GM19328 (cell line): ENCODE measurements around the gene FLOT2.
"Not testable (repeated sequence)": the region's sequence is repeated elsewhere in the genome, so short reads cannot be mapped to it uniquely, and the experiment has no call there.

ENCODE experiments used
- ATAC-seq: cut with Tn5 transposase; IDR thresholded peaks from one replicate; pipeline ENCODE4 v1.9.1; 2021; ENCODE audit warnings: mild to moderate bottlenecking, moderate library complexity; ENCODE audit not compliant: unreplicated experiment

Gene FLOT2, protein sequence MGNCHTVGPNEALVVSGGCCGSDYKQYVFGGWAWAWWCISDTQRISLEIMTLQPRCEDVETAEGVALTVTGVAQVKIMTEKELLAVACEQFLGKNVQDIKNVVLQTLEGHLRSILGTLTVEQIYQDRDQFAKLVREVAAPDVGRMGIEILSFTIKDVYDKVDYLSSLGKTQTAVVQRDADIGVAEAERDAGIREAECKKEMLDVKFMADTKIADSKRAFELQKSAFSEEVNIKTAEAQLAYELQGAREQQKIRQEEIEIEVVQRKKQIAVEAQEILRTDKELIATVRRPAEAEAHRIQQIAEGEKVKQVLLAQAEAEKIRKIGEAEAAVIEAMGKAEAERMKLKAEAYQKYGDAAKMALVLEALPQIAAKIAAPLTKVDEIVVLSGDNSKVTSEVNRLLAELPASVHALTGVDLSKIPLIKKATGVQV

DNA sequence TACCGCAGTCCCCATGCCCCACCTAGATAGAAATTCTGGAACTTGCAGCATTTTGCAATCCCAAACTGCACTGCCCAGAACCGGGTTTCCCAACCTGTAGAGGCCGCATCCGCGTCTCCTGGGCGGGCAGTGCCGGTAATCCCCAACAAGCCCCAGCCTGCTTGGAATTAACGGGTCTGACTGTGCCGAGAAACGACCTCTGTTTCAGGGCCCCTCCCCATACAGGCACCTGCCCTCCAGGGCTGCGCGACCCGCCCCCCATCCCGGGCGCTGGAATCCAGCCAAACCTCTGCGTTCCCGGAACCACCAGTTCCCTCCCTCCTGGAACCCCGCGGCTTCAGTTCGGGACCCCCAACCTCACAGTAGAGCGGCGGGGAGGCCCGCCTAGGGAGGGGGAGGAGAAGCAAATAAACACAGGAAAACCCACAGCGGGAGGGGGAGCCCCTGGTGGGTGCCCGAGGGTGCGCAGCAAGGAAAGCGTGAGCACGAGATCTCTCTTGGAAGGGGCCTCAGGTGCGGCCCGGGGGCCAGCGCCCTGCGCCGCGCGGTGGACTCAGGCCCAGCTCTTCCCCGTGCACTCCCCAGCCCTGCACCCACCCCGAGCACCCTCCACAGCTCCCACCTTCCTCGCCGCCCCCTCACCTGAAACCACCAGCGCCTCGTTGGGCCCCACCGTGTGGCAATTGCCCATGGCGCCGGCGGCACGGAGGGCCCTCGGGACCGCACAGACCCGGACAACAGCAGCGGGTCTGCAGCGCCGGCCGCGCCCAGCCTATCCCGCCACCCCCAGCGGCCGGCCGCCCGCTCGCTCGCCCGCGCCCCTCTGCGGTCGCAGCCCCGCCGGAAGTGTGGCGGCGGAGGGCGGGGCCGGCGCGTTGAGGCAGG lies at the start of gene FLOT2:
Gene FLOT2 (minus strand): TSS at position 850 of the 885 bp plus-strand sequence. CDS start 159 bp downstream, at position 691.
- no peak for ATAC-seq

- no peak for ATAC-seq
Measured at GRCh38 chr17:28946239-28946638, 48.7 kb upstream of the FLOT2 start.

- no peak for ATAC-seq
Measured at GRCh38 chr17:28944862-28945741, 47.6 kb upstream of the FLOT2 start.

DNA sequence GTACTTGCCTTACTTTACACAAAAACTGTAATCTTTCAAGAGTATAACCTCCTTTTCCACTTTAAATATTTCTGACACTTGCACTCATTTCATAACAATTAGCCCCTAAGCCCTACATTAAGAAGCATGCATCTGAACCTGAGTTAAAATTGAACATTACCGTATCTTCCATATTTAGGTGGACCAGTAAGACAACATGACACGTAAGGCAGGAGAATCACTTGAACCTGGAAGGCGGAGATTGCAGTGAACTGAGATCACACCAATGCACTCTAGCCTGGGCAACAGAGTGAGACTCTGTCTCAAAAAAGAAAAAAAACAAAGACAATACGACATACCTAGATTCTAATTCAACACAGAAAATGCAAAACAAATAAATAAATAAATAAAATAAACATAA lies 46.8 kb upstream of the FLOT2 start:
- no peak for ATAC-seq

- ATAC-seq: no peak
Measured at GRCh38 chr17:28942925-28943324, 45.4 kb upstream of the FLOT2 start.

- ATAC-seq: no peak
Measured at GRCh38 chr17:28941251-28941650, 43.7 kb upstream of the FLOT2 start.

GRCh38 chr17:28940675-28941074 lies 43.1 kb upstream of the FLOT2 start:
- no peak for ATAC-seq

- ATAC-seq: no peak
Measured at GRCh38 chr17:28940142-28940541, 42.6 kb upstream of the FLOT2 start.

DNA sequence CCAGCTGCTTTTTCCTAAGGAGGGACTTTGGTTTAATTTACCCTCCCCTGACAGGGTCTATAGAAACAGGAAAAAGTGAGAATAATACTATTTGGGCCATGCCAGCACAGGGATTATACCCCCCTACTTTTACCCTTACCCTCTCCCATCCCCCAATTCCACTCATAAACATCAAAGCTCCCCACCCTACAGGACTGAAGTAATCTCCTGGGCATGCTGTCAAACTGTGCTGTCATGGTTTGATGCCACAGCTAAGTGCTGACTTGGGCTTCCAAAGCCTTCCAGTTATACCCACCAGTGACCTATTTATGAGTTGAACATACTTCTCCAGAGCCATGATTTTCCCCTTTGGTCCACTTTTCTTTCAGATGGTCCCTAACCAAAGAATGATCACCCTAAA lies 41.0 kb upstream of the FLOT2 start:
- no peak for ATAC-seq

- no peak for ATAC-seq
Measured at GRCh38 chr17:28937044-28937729, 39.7 kb upstream of the FLOT2 start.

GRCh38 chr17:28935744-28936460 lies 38.4 kb upstream of the FLOT2 start:
- no peak for ATAC-seq

- not testable (repeated sequence) for ATAC-seq
Measured at GRCh38 chr17:28934508-28934907, 37.0 kb upstream of the FLOT2 start.

DNA sequence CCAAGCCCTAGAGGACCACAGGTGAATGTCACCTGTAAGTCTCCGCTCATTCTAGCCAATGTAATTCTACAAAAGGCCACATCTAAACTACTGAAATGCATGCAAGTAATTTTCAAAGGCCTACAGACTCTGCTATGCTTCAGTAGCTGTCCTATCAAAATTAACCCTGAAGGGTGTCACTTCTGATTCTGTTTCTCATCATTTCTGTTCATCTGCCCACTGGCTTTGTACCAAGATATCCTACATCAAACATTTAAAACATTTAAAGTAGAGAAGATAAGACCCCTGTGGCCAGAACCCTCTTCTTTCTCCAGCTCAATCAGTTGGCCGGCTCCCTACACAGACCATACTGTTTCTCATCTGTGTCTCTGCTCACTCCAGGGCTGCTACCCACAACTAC lies 32.3 kb upstream of the FLOT2 start:
- ATAC-seq: no peak

DNA sequence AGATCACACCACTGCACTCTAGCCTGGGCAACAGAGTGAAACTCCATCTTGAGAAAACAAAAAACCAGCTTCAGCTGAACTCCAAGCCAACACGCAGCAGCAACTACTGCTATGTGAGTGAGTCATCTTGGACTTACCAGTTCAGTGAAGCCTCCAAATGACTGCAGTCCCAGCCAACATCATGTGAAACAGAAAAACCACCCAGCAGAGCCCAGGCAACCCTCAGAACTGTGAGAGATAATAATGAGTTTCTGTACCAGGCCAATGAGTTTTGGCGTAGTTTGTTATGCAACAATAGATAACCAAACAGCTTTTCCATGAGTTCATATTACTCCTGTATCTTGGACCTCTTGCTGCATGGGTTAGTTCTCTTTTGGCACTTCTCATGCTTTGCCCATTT lies 30.5 kb upstream of the FLOT2 start:
- ATAC-seq: no peak

GRCh38 chr17:28926786-28927185 lies 29.3 kb upstream of the FLOT2 start:
- ATAC-seq: no peak

DNA sequence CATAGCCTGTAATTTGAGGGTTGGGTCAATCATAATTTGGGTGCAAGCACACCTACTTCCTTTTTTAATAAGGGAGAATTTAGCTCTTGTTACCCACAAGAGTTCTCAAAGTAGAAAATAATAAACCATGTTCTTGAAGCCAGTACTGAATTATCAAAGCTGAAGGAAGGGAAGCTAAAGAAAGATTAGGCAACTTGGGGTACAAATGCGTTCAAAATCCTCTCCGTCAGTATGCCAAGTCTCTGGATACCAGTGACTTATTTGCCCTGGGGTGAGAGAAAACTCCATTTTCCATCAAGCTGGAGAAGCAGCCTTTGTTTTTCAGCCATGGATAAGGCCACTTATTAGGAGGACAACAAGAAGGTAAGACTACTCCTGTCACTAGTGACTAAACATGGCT lies 28.8 kb upstream of the FLOT2 start:
- no peak for ATAC-seq

DNA sequence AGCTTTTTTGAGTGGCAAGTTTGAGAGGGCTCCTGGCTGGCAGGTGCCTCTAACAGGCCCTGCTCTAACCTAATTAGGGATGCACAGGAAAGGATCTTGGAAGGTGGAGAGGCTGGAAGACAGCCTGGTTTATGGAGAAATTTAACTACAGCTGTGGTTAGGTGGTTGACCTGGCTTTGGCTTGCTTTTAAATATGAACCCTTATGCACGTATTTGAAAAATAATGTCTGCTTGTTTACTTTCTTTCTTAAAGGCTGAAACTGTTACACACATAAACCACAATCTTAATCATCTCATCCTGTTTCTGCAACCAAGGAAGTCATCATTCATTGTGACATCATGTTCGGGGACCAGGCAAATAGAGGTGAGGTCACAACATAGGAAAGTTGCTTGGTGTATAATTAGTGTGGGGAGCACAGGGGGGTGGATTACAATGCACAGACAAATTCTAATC lies 28.4 kb upstream of the FLOT2 start:
- ATAC-seq: no peak

DNA sequence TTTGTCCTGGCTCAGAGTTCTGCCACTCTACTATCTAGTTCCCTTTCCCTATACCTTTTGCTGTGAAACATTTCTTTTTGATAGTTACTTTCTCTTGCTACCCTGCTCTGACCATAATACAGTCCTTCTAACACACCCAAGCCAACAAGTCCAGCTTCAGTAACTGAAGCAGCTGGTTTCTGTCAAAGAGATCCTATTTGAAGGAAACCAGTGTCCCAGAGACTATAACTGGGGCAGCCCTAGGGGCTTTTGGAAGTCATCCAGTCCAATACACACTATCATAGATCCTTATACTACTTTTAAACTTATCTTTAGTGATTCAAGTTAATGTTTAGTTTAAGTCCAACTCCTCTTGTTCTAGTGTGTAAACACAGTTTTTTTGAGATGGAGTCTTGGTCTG lies 22.7 kb upstream of the FLOT2 start:
- ATAC-seq: no peak

GRCh38 chr17:28918295-28918694 lies 20.8 kb upstream of the FLOT2 start:
- no peak for ATAC-seq

GRCh38 chr17:28917465-28917864 lies 19.9 kb upstream of the FLOT2 start:
- ATAC-seq: no peak
